GM18951 (cell line): ENCODE measurements around the gene FAM3C.

Experiments used
- POLR2A ChIP-seq: IDR thresholded peaks from 4 replicates; pipeline ENCODE4 v1.6.1; 2011; ENCODE audit warnings: mild to moderate bottlenecking; ENCODE audit not compliant: insufficient read length, insufficient read depth; ENCODE audit errors: extremely low read depth
- in situ Hi-C: fragments of 300-500 bp; cut with MboI; formaldehyde crosslinking; loops from one replicate; pipeline ENCODE4 v1.12.0; 2022; ENCODE audit warnings: low sequenced_read_pairs, mixed read lengths, inconsistent platforms; ENCODE audit not compliant: unreplicated experiment

The FAM3C gene

DNA sequence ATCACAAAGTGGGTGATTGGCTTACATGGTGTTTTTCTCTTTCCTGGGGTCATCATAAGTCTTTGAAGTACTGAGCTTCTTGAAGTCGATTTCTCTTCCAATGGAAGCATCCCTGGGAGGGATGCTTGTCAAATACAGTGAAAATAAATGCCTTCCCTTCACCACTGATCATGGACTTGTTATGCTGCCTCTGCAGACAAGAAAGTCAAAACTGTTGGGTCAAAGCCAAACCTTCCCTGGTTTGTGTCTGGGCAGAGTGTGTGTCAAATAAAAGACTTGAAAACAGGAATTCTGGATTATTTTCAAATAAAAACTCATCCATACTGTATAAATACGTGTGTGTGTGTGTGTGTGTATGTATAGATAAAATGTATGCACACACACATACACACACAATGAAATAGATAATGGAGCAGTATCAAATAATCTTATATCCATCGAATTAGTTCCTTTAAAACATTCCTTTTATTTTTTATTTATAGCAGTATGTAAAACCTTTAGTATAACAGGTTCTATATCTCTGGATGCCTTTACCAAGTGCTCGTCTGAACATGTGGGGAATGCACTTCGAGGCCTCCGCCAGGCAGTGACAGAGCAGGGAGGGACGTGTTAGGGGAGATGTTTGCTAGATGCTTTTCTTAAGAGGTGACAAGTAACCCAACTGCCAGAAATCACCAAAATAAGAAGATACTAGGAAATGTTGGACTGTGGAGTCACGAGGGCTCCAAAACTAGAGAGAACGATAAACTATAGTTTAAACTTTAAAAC is 94.5 kb downstream of the FAM3C start:
- no peak for TF ChIP-seq POLR2A
- in situ Hi-C loops = no loop called here

DNA sequence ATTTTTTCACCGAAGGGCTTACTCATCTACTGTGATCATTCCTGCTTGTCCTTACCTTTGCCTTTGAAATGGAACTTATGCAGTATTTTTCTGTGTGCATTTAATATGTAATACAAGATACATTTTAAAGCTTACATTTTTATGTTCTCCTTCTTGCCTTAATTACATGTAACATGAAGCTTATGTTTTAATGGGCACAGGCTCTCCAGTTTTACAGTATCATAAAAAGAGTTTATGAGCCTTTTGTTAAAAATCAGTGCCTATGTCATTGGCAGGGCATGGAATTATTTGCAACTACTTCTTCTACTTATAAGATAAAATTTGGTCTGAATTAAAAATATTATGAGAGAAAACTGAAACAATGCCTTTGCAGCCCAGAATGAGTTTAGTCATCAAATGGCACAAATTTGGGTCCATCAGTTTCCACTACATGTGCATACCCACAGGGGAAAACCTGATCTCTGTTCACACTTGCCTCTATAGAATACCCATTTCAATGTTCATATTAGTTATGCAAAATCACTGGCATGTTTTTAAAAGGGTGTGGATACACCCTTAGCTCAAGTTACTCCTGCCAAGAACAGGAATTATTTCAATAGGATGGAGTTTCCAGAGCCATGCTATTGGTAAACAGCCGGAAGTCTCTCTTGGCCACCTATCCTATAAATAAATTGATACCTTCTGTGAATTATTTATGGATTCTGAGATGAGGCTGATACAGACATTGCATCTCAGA is 95.3 kb downstream of the FAM3C start:
- in situ Hi-C loops = no loop called here

More for the DNA sequence above, 95.3 kb downstream of the FAM3C start:
- no peak for TF ChIP-seq POLR2A
